C4-2B (cell line): ENCODE results near the gene NINJ1.

Experiments
- ZFX ChIP-seq: fragments of 450-650 bp; IDR thresholded peaks from 2 replicates; pipeline ENCODE4 v1.6.1; 2017
- TF ChIP-seq, protein P1 (sequence below): fragments of 450-650 bp; conservative IDR thresholded peaks from 2 replicates; pipeline ENCODE4 v1.5.1; 2017; ENCODE audit warnings: mild to moderate bottlenecking

DNA sequence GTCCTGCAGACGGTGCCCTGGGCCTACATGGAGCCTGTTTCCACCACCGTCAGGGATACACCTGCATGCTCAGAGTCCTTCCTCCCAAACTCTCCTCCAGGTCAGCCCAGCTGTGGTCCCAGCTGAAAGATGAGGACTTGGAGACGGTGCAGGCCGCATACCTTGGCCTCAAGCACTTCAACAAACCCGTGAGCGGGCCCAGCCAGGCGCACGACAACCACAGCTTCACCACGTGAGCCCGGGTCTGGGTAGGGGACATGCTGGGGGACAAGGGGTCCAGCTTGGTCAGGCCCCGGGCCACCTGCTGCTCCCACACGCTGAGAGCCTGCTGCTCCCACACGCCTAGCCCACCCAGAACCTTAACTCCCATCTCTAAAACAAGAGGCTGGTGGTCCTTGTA lies 54.7 kb downstream of the NINJ1 start:
- TF ChIP-seq, protein P1, sequence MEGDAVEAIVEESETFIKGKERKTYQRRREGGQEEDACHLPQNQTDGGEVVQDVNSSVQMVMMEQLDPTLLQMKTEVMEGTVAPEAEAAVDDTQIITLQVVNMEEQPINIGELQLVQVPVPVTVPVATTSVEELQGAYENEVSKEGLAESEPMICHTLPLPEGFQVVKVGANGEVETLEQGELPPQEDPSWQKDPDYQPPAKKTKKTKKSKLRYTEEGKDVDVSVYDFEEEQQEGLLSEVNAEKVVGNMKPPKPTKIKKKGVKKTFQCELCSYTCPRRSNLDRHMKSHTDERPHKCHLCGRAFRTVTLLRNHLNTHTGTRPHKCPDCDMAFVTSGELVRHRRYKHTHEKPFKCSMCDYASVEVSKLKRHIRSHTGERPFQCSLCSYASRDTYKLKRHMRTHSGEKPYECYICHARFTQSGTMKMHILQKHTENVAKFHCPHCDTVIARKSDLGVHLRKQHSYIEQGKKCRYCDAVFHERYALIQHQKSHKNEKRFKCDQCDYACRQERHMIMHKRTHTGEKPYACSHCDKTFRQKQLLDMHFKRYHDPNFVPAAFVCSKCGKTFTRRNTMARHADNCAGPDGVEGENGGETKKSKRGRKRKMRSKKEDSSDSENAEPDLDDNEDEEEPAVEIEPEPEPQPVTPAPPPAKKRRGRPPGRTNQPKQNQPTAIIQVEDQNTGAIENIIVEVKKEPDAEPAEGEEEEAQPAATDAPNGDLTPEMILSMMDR, result no peak
- TF ChIP-seq ZFX, result no peak
